Brain microvascular endothelial cell (primary cell): Measurements from ENCODE around the gene SRP9.
A peak's percentile ranks its signal among the peaks of the same experiment; 100 is the strongest.

Experiments used
- DNase-seq: peaks from one replicate; pipeline ENCODE4 v3.0.0-alpha.2; 2020
- H3K27ac ChIP-seq: fragments of 250-450 bp; sonication (Bioruptor Pico); 2 replicates; pipeline ENCODE4 v1.5.1; 2020; ENCODE audit warnings: mild to moderate bottlenecking, moderate library complexity
- H3K27me3 ChIP-seq: fragments of 250-450 bp; sonication (Bioruptor Pico); replicated peaks from 2 replicates; pipeline ENCODE4 v1.5.1; 2020; ENCODE audit warnings: mild to moderate bottlenecking
- H3K36me3 ChIP-seq: fragments of 250-450 bp; sonication (Bioruptor Pico); replicated peaks from 2 replicates; pipeline ENCODE4 v1.5.1; 2020; ENCODE audit warnings: mild to moderate bottlenecking
- H3K4me3 ChIP-seq: 2 replicates; pipeline ENCODE4 v1.5.1; 2011; ENCODE audit warnings: low read depth, mild to moderate bottlenecking, control low read depth, low read length, moderate library complexity
- CTCF ChIP-seq: IDR thresholded peaks from 2 replicates; pipeline ENCODE4 v1.5.1; 2011; ENCODE audit warnings: low read depth, mild to moderate bottlenecking, moderate library complexity, low read length, control low read depth, inconsistent platforms; ENCODE audit errors: missing control alignments
- in situ Hi-C: cut with HindIII; loops from 2 replicates; pipeline ENCODE4 v1.10.0; 2017; ENCODE audit warnings: low sequenced_read_pairs, low pct_ligation_motif_present

The SRP9 gene

GRCh38 chr1:225766967-225767633, 10.5 kb upstream of the SRP9 start:
- in situ Hi-C loops, result loop anchor here (25.0 kb wide), 1 partner anchor 205 kb away; no protein-coding TSS in a partner anchor
- Histone ChIP-seq H3K27me3 (no peaks in the 10 kb centered on the region), H3K4me3 (no peak overlapping the region), H3K36me3 (no peaks in the 10 kb centered on the region), H3K27ac (peak overlapping the region; percentile 4)
- no peak for TF ChIP-seq CTCF
- DNase-seq, result peak; percentile 71

- H3K27me3 ChIP-seq, result no peaks in the 10 kb centered on the region
- H3K36me3 ChIP-seq, result no peaks in the 10 kb centered on the region
- no peak for DNase-seq
- no peak for TF ChIP-seq CTCF
- no peak overlapping the region for H3K4me3 ChIP-seq
- in situ Hi-C loops, result loop anchor here (25.0 kb wide), 1 partner anchor 206 kb away; no protein-coding TSS in a partner anchor
- H3K27ac ChIP-seq, result no peak overlapping the region
Measured at GRCh38 chr1:225767634-225768540, 9.7 kb upstream of the SRP9 start.

- H3K27me3 ChIP-seq, result no peaks in the 10 kb centered on the region
- no peak overlapping the region for H3K27ac ChIP-seq
- H3K36me3 ChIP-seq, result no peaks in the 10 kb centered on the region
- no peak for TF ChIP-seq CTCF
- in situ Hi-C loops, result loop anchor here (25.0 kb wide), 1 partner anchor 207 kb away; no protein-coding TSS in a partner anchor
- no peak for DNase-seq
- H3K4me3 ChIP-seq, result no peak overlapping the region
Measured at GRCh38 chr1:225768662-225769426, 8.8 kb upstream of the SRP9 start.

- in situ Hi-C loops, result loop anchor here (25.0 kb wide), 1 partner anchor 207 kb away; no protein-coding TSS in a partner anchor
- TF ChIP-seq CTCF, result no peak
- H3K27me3 ChIP-seq, result no peaks in the 10 kb centered on the region
- H3K36me3 ChIP-seq, result no peaks in the 10 kb centered on the region
- no peak overlapping the region for H3K27ac ChIP-seq
- no peak for DNase-seq
- no peak overlapping the region for H3K4me3 ChIP-seq
Measured at GRCh38 chr1:225769687-225770086, 7.9 kb upstream of the SRP9 start.

- H3K36me3 ChIP-seq, result no peaks in the 10 kb centered on the region
- no peak for TF ChIP-seq CTCF
- in situ Hi-C loops, result loop anchor here (25.0 kb wide), 1 partner anchor 208 kb away; no protein-coding TSS in a partner anchor
- H3K27me3 ChIP-seq, result no peaks in the 10 kb centered on the region
- H3K27ac ChIP-seq, result no peak overlapping the region
- H3K4me3 ChIP-seq, result no peak overlapping the region
- DNase-seq, result no peak
Measured at GRCh38 chr1:225770561-225771248, 6.9 kb upstream of the SRP9 start.
